HCT116 (cell line): ENCODE measurements around the gene AARSD1. TPM values are rescaled to one million over a fixed set of nuclear protein-coding genes. Genes with fewer than 3 reads are reported as not detected.

ENCODE experiments used
- ATAC-seq: fragments of 200-7000 bp; cut with Tn5 transposase; 2 replicates; pipeline ENCODE4 v1.9.1; 2020; ENCODE audit warnings: mild to moderate bottlenecking, moderate library complexity
- BruUV-seq: library from RNA; stranded (reverse); fragments of 400-500 nt; replicated peaks from 2 replicates; lab custom pipeline; 2021; lab: Mats Ljungman, UMichigan
- CTCF ChIA-PET: fragments of 300-600 bp; sonication (Branson Sonifier 250); formaldehyde crosslinking; loops from one replicate; lab custom pipeline; 2021; ENCODE audit warnings: antibody characterized with exemption; lab: Charles Lee
- POLR2A ChIA-PET: fragments of 300-600, 350-600 bp; sonication (Branson Sonifier 250); formaldehyde crosslinking; loops from one replicate; lab custom pipeline; 2021; ENCODE audit warnings: antibody characterized with exemption; lab: Charles Lee
- RAD21 ChIA-PET, 2 experiments: fragments of 300-600 bp; sonication (Branson Sonifier 250); formaldehyde crosslinking; loops; one replicate each; lab custom pipeline; 2023; ENCODE audit warnings: low total read pairs in 2 of 2; ENCODE audit not compliant: uncharacterized antibody in 2 of 2, unreplicated experiment in 2 of 2, low non-redundant PET in 1 of 2; lab: Charles Lee
- DNase-seq: peaks from one replicate; pipeline ENCODE4 v3.0.0-alpha.2; 2010; ENCODE audit warnings: low read depth, low spot score
- H2AFZ ChIP-seq: fragments of 200-600 bp; shearing (Covaris generic), sonication (generic); 2 replicates; pipeline ENCODE4 v1.6.1; 2017; ENCODE audit warnings: low read depth, mixed run types, mixed read lengths, antibody characterized with exemption, low read length; ENCODE audit not compliant: poor library complexity, severe bottlenecking
- H3K27ac ChIP-seq: 2 replicates; pipeline ENCODE4 v1.5.1; 2012; ENCODE audit warnings: low read depth, low read length
- H3K27me3 ChIP-seq: fragments of 200-600 bp; sonication (generic); 2 replicates; pipeline ENCODE4 v1.6.1; 2016; ENCODE audit warnings: mixed run types, low read length, mixed read lengths; ENCODE audit not compliant: insufficient read depth
- H3K36me3 ChIP-seq, 2 experiments: fragments of 200-500 bp in 1 of 2; fragments of 200-600 bp in 1 of 2; sonication (Bioruptor generic) in 1 of 2; sonication (generic) in 1 of 2; 2 replicates each; pipeline versions ENCODE4 v1.5.1 to v1.6.1; 2014 to 2016; ENCODE audit warnings: low read length in 2 of 2, inconsistent platforms in 1 of 2, mixed read lengths in 1 of 2, mixed run types in 1 of 2; ENCODE audit not compliant: insufficient read depth in 2 of 2, control insufficient read depth in 1 of 2
- H3K4me1 ChIP-seq, 2 experiments: fragments of 200-600 bp in 1 of 2; sonication (generic) in 1 of 2; 2 replicates each; pipeline versions ENCODE4 v1.5.1 to v1.6.1; 2012 to 2017; ENCODE audit warnings: low read length in 2 of 2, inconsistent platforms in 1 of 2, mild to moderate bottlenecking in 1 of 2, mixed read lengths in 1 of 2, mixed run types in 1 of 2, moderate library complexity in 1 of 2; ENCODE audit not compliant: insufficient read depth in 2 of 2, control insufficient read depth in 1 of 2
- H3K4me2 ChIP-seq: fragments of 200-600 bp; sonication (generic); 2 replicates; pipeline ENCODE4 v1.6.1; 2017; ENCODE audit warnings: mixed run types, low read length, mixed read lengths
- H3K4me3 ChIP-seq, 2 experiments: fragments of 200-600 bp in 1 of 2; sonication (generic) in 1 of 2; replicated peaks in 1 of 2; 2 replicates each; pipeline ENCODE4 v1.5.1; 2011 to 2016; ENCODE audit warnings: low read length in 2 of 2, control low read depth in 1 of 2, low read depth in 1 of 2, mild to moderate bottlenecking in 1 of 2, mixed read lengths in 1 of 2, mixed run types in 1 of 2
- H3K79me2 ChIP-seq: fragments of 200-600 bp; sonication (generic); 2 replicates; pipeline ENCODE4 v1.6.1; 2017; ENCODE audit warnings: mild to moderate bottlenecking, mixed run types, low read length, moderate library complexity, mixed read lengths; ENCODE audit not compliant: insufficient read depth
- H3K9ac ChIP-seq: fragments of 200-600 bp; sonication (generic); 2 replicates; pipeline ENCODE4 v1.6.1; 2016; ENCODE audit warnings: low read length, mixed read lengths
- H3K9me2 ChIP-seq: fragments of 200-600 bp; sonication (generic), shearing (Covaris generic); 2 replicates; pipeline ENCODE4 v1.6.1; 2017; ENCODE audit warnings: mixed run types, mild to moderate bottlenecking, moderate library complexity; ENCODE audit not compliant: insufficient read depth
- H3K9me3 ChIP-seq, 2 experiments: fragments of 200-500 bp in 1 of 2; fragments of 200-600 bp in 1 of 2; sonication (Bioruptor generic) in 1 of 2; sonication (generic) in 1 of 2; 2 replicates each; pipeline ENCODE4 v1.6.1; 2014 to 2017; ENCODE audit warnings: low read length in 2 of 2, mixed read lengths in 2 of 2, inconsistent platforms in 1 of 2, low read depth in 1 of 2, mild to moderate bottlenecking in 1 of 2, mixed run types in 1 of 2, moderate library complexity in 1 of 2; ENCODE audit not compliant: control insufficient read depth in 1 of 2, insufficient read depth in 1 of 2
- H4K20me1 ChIP-seq: fragments of 200-600 bp; sonication (generic), shearing (Covaris generic); 2 replicates; pipeline ENCODE4 v1.6.1; 2017; ENCODE audit warnings: mixed run types, mild to moderate bottlenecking, moderate library complexity; ENCODE audit not compliant: insufficient read depth
- CBX3 ChIP-seq: IDR thresholded peaks from 2 replicates; pipeline ENCODE4 v1.6.1; 2012; ENCODE audit warnings: low read depth
- EGR1 ChIP-seq: IDR thresholded peaks from 2 replicates; pipeline ENCODE4 v1.6.1; 2012; ENCODE audit warnings: low read depth
- EZH2 ChIP-seq: fragments of 200-600 bp; sonication (generic); IDR thresholded peaks from 2 replicates; pipeline ENCODE4 v1.6.1; 2017; ENCODE audit warnings: antibody characterized with exemption, mixed run types
- EZH2phosphoT487 ChIP-seq: fragments of 200-600 bp; IDR thresholded peaks from 2 replicates; pipeline ENCODE4 v1.6.1; 2018; ENCODE audit warnings: antibody characterized with exemption, borderline replicate concordance
- MAX ChIP-seq: IDR thresholded peaks from 2 replicates; pipeline ENCODE4 v1.6.1; 2012
- POLR2A ChIP-seq: IDR thresholded peaks from 2 replicates; pipeline ENCODE4 v1.7.0; 2011; ENCODE audit warnings: borderline replicate concordance; ENCODE audit not compliant: insufficient read depth, insufficient read length; ENCODE audit errors: extremely low read depth
- POLR2AphosphoS5 ChIP-seq: IDR thresholded peaks from 2 replicates; pipeline ENCODE4 v1.6.1; 2011; ENCODE audit warnings: mild to moderate bottlenecking, low read depth, low read length, moderate library complexity
- RAD21 ChIP-seq: IDR thresholded peaks from 2 replicates; pipeline ENCODE4 v1.6.1; 2012; ENCODE audit warnings: low read depth, mild to moderate bottlenecking
- SRF ChIP-seq: IDR thresholded peaks from 2 replicates; pipeline ENCODE4 v1.6.1; 2012; ENCODE audit warnings: low read depth
- ZBTB33 ChIP-seq: IDR thresholded peaks from 2 replicates; pipeline ENCODE4 v1.6.1; 2011; ENCODE audit warnings: mild to moderate bottlenecking, low read length, moderate library complexity; ENCODE audit not compliant: insufficient replicate concordance; ENCODE audit errors: extremely low read depth
- ZFX ChIP-seq: fragments of 450-650 bp; IDR thresholded peaks from 2 replicates; pipeline ENCODE4 v1.6.1; 2017
- ZNF274 ChIP-seq: fragments of 200-500 bp; sonication (Bioruptor generic); IDR thresholded peaks from 2 replicates; pipeline ENCODE4 v1.6.1; 2014; ENCODE audit warnings: mild to moderate bottlenecking, low read depth, low read length, inconsistent platforms
- intact Hi-C: fragments of 100-400 bp; cut with micrococcal nuclease; formaldehyde crosslinking; loops from 2 replicates; pipeline ENCODE4 v1.10.0; 2022
- total RNA-seq: library from RNA; stranded (reverse); gene quantifications from one replicate; pipeline ENCODE4 v1.2.1, GENCODE V29; 2021; ENCODE audit not compliant: unreplicated experiment

Gene AARSD1
- total RNA-seq, 1 experiment from 2014 or later, result 65.9 TPM

- H3K27me3 ChIP-seq, result no peaks in the 10 kb centered on the region
- H3K4me1 ChIP-seq, result peaks cover 13 to 28% of the 10 kb centered on the region in 2 experiments
- no TSS peak for BruUV-seq
- peak overlapping the region; percentile 93 for H3K4me2 ChIP-seq
- ChIA-PET RAD21 (no interaction called here), CTCF (interaction anchor here (0.9 to 1.0 kb wide), 2 partner anchors 16 to 17 kb away, joined by 3 to 7 read pairs; partner anchors contain the start of gene RPL27), POLR2A (interaction anchor here (0.6 to 1.3 kb wide), 2 partner anchors 15 to 17 kb away, joined by 3 to 4 read pairs; partner anchors contain the start of gene RPL27)
- H2AFZ ChIP-seq, result no peak overlapping the region
- DNase-seq, result peak; percentile 31
- H3K79me2 ChIP-seq, result peaks cover 36% of the 10 kb centered on the region
- peak overlapping the region; percentile 91 for H3K9ac ChIP-seq
- peak overlapping the region; percentile 88 to 96 for H3K4me3 ChIP-seq
- peaks cover 8 to 12% of the 10 kb centered on the region in 2 experiments; a peak in 1 of 4 replicates for H3K36me3 ChIP-seq
- intact Hi-C loops, result no loop called here
- H3K9me3 ChIP-seq, result no peaks in the 10 kb centered on the region
- H3K27ac ChIP-seq, result peak overlapping the region; percentile 90
- no peaks in the 10 kb centered on the region for H4K20me1 ChIP-seq
- no peaks in the 10 kb centered on the region for H3K9me2 ChIP-seq
- ATAC-seq, result peak; percentile 76
- TF ChIP-seq POLR2AphosphoS5 (peak; percentile 55), RAD21 (0 out of 2 replicates have a peak, but pooled peaks have one; percentile 13), EZH2 (no peak), SRF (no peak), ZNF274 (no peak), ZBTB33 (no peak), CBX3 (no peak), EZH2phosphoT487 (no peak), EGR1 (peak; percentile 12; the same call in 1 of the 2 replicates), MAX (peak; percentile 74; the same call in 1 of the 2 replicates), ZFX (peak; percentile 78; the same call in 1 of the 2 replicates), POLR2A (no peak)
Measured at GRCh38 chr17:42980766-42981397, 16.6 kb upstream of the AARSD1 start.
